HL-60 (cell line): ENCODE data around the gene IFIT2.

Source experiments
- DNase-seq, 2 experiments: peaks; one replicate each; pipeline ENCODE4 v3.0.0-alpha.2; 2010 to 2020; ENCODE audit warnings: low read depth in 1 of 2, low spot score in 1 of 2
- H3K27ac ChIP-seq: fragments of 250-450 bp; sonication (Bioruptor Pico); replicated peaks from 2 replicates; pipeline ENCODE4 v1.5.1; 2020; ENCODE audit warnings: mild to moderate bottlenecking, moderate library complexity
- H3K27me3 ChIP-seq: fragments of 250-450 bp; sonication (Bioruptor Pico); 2 replicates; pipeline ENCODE4 v1.5.1; 2021; ENCODE audit warnings: mild to moderate bottlenecking, moderate library complexity; ENCODE audit not compliant: insufficient read depth, poor library complexity, severe bottlenecking
- H3K4me3 ChIP-seq: replicated peaks from 2 replicates; pipeline ENCODE4 v1.5.1; 2011; ENCODE audit warnings: mild to moderate bottlenecking, control low read depth, low read length; ENCODE audit not compliant: insufficient read depth
- GABPA ChIP-seq: IDR thresholded peaks from 2 replicates; pipeline ENCODE4 v1.6.1; 2012; ENCODE audit warnings: low read depth
- POLR2AphosphoS5 ChIP-seq: IDR thresholded peaks from 2 replicates; pipeline ENCODE4 v1.6.1; 2012; ENCODE audit warnings: low read depth
- SPI1 ChIP-seq: IDR thresholded peaks from 2 replicates; pipeline ENCODE4 v1.6.1; 2012; ENCODE audit warnings: low read depth, mild to moderate bottlenecking, borderline replicate concordance
- TF ChIP-seq, protein P1 (sequence below): IDR thresholded peaks from one replicate; pipeline ENCODE4 v1.5.1; 2011; ENCODE audit warnings: low read length, control low read depth, inconsistent platforms; ENCODE audit not compliant: insufficient read depth
- TF ChIP-seq, protein P2 (sequence below): IDR thresholded peaks from 2 replicates; pipeline ENCODE4 v1.6.1; 2012; ENCODE audit warnings: low read depth; ENCODE audit not compliant: insufficient replicate concordance

IFIT2 gene

DNA sequence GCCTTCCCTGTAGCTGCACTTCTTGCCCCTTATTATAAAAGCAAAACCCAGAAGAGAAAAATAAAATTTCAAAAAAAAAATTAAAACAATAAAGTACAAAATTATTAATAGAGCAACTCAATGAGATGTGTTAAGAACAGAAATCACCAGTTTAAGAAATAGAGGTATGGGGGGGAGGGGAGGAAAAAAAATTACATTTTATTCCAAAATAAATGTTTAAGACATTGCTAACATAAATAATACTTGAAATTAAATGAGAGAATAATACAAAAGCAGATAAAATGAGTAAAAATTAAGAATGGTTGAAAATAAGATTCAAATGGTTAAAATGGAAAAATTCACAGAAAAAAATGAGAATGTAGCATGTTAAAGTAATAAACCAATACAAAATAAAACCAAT lies 3.1 kb downstream of the IFIT2 start:
- Histone ChIP-seq H3K27me3 (no peaks in the 10 kb centered on the region), H3K4me3 (no peak overlapping the region), H3K27ac (no peak overlapping the region)
- no peak for TF ChIP-seq POLR2AphosphoS5
- TF ChIP-seq, protein P1, sequence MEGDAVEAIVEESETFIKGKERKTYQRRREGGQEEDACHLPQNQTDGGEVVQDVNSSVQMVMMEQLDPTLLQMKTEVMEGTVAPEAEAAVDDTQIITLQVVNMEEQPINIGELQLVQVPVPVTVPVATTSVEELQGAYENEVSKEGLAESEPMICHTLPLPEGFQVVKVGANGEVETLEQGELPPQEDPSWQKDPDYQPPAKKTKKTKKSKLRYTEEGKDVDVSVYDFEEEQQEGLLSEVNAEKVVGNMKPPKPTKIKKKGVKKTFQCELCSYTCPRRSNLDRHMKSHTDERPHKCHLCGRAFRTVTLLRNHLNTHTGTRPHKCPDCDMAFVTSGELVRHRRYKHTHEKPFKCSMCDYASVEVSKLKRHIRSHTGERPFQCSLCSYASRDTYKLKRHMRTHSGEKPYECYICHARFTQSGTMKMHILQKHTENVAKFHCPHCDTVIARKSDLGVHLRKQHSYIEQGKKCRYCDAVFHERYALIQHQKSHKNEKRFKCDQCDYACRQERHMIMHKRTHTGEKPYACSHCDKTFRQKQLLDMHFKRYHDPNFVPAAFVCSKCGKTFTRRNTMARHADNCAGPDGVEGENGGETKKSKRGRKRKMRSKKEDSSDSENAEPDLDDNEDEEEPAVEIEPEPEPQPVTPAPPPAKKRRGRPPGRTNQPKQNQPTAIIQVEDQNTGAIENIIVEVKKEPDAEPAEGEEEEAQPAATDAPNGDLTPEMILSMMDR, result no peak
- TF ChIP-seq, protein P2, sequence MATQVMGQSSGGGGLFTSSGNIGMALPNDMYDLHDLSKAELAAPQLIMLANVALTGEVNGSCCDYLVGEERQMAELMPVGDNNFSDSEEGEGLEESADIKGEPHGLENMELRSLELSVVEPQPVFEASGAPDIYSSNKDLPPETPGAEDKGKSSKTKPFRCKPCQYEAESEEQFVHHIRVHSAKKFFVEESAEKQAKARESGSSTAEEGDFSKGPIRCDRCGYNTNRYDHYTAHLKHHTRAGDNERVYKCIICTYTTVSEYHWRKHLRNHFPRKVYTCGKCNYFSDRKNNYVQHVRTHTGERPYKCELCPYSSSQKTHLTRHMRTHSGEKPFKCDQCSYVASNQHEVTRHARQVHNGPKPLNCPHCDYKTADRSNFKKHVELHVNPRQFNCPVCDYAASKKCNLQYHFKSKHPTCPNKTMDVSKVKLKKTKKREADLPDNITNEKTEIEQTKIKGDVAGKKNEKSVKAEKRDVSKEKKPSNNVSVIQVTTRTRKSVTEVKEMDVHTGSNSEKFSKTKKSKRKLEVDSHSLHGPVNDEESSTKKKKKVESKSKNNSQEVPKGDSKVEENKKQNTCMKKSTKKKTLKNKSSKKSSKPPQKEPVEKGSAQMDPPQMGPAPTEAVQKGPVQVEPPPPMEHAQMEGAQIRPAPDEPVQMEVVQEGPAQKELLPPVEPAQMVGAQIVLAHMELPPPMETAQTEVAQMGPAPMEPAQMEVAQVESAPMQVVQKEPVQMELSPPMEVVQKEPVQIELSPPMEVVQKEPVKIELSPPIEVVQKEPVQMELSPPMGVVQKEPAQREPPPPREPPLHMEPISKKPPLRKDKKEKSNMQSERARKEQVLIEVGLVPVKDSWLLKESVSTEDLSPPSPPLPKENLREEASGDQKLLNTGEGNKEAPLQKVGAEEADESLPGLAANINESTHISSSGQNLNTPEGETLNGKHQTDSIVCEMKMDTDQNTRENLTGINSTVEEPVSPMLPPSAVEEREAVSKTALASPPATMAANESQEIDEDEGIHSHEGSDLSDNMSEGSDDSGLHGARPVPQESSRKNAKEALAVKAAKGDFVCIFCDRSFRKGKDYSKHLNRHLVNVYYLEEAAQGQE, result no peak
- TF ChIP-seq SPI1, result no peak
- TF ChIP-seq GABPA, result no peak
- DNase-seq, result no peak

DNA sequence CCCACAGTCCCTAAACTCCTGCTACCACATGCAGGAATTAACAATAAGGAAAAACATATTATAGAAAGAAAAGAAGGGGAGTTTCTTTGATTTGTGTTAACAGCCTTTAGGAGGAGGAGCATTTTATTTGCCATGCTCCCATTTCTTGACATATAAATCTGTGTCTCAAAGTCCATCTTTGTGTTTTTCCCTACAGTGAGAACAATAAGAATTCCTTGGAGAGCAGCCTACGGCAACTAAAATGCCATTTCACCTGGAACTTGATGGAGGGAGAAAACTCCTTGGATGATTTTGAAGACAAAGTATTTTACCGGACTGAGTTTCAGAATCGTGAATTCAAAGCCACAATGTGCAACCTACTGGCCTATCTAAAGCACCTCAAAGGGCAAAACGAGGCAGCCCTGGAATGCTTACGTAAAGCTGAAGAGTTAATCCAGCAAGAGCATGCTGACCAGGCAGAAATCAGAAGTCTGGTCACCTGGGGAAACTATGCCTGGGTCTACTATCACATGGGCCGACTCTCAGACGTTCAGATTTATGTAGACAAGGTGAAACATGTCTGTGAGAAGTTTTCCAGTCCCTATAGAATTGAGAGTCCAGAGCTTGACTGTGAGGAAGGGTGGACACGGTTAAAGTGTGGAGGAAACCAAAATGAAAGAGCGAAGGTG lies 4.1 kb downstream of the IFIT2 start:
- H3K27ac ChIP-seq, result no peak overlapping the region
- no peaks in the 10 kb centered on the region for H3K27me3 ChIP-seq
- TF ChIP-seq GABPA, result no peak
- TF ChIP-seq, protein P1, result no peak
- no peak for TF ChIP-seq SPI1
- TF ChIP-seq, protein P2, result no peak
- no peak for TF ChIP-seq POLR2AphosphoS5
- DNase-seq, result no peak
- no peak overlapping the region for H3K4me3 ChIP-seq

DNA sequence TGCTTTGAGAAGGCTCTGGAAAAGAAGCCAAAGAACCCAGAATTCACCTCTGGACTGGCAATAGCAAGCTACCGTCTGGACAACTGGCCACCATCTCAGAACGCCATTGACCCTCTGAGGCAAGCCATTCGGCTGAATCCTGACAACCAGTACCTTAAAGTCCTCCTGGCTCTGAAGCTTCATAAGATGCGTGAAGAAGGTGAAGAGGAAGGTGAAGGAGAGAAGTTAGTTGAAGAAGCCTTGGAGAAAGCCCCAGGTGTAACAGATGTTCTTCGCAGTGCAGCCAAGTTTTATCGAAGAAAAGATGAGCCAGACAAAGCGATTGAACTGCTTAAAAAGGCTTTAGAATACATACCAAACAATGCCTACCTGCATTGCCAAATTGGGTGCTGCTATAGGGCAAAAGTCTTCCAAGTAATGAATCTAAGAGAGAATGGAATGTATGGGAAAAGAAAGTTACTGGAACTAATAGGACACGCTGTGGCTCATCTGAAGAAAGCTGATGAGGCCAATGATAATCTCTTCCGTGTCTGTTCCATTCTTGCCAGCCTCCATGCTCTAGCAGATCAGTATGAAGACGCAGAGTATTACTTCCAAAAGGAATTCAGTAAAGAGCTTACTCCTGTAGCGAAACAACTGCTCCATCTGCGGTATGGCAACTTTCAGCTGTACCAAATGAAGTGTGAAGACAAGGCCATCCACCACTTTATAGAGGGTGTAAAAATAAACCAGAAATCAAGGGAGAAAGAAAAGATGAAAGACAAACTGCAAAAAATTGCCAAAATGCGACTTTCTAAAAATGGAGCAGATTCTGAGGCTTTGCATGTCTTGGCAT lies 4.8 kb downstream of the IFIT2 start:
- TF ChIP-seq SPI1 (no peak), GABPA (no peak), POLR2AphosphoS5 (no peak)
- TF ChIP-seq, protein P1, result no peak
- TF ChIP-seq, protein P2, result no peak
- DNase-seq, result no peak
- Histone ChIP-seq H3K27ac (no peak overlapping the region), H3K27me3 (no peaks in the 10 kb centered on the region), H3K4me3 (no peak overlapping the region)
